GM12864 (cell line): Measurements from ENCODE around the gene PAFAH1B2.
"Not testable (repeated sequence)": the region's sequence is repeated elsewhere in the genome, so short reads cannot be mapped to it uniquely, and the experiment has no call there.

Experiments
- DNase-seq: peaks from one replicate; pipeline ENCODE4 v3.0.0-alpha.2; 2011; ENCODE audit warnings: low read depth
- H3K4me3 ChIP-seq: 2 replicates; pipeline ENCODE4 v1.5.1; 2011; ENCODE audit warnings: mild to moderate bottlenecking, low read depth, low read length, control low read depth
- TF ChIP-seq, protein P1 (sequence below): IDR thresholded peaks from 2 replicates; pipeline ENCODE4 v1.5.1; 2011; ENCODE audit warnings: low read depth, mild to moderate bottlenecking, moderate library complexity, low read length, control low read depth, inconsistent platforms; ENCODE audit errors: missing control alignments

PAFAH1B2 gene

GRCh38 chr11:117181586-117182550, 37.8 kb downstream of the PAFAH1B2 start:
- DNase-seq, result no peak
- no peak overlapping the region for H3K4me3 ChIP-seq
- TF ChIP-seq, protein P1, sequence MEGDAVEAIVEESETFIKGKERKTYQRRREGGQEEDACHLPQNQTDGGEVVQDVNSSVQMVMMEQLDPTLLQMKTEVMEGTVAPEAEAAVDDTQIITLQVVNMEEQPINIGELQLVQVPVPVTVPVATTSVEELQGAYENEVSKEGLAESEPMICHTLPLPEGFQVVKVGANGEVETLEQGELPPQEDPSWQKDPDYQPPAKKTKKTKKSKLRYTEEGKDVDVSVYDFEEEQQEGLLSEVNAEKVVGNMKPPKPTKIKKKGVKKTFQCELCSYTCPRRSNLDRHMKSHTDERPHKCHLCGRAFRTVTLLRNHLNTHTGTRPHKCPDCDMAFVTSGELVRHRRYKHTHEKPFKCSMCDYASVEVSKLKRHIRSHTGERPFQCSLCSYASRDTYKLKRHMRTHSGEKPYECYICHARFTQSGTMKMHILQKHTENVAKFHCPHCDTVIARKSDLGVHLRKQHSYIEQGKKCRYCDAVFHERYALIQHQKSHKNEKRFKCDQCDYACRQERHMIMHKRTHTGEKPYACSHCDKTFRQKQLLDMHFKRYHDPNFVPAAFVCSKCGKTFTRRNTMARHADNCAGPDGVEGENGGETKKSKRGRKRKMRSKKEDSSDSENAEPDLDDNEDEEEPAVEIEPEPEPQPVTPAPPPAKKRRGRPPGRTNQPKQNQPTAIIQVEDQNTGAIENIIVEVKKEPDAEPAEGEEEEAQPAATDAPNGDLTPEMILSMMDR, result no peak

- no peak for DNase-seq
- no peak overlapping the region for H3K4me3 ChIP-seq
Observed at GRCh38 chr11:117182551-117182935, 38.5 kb downstream of the PAFAH1B2 start.

GRCh38 chr11:117183178-117183577, 39.1 kb downstream of the PAFAH1B2 start:
- not testable (repeated sequence) for H3K4me3 ChIP-seq, DNase-seq

More at GRCh38 chr11:117182551-117182935, 38.5 kb downstream of the PAFAH1B2 start:
- TF ChIP-seq, protein P1, result no peak

DNA sequence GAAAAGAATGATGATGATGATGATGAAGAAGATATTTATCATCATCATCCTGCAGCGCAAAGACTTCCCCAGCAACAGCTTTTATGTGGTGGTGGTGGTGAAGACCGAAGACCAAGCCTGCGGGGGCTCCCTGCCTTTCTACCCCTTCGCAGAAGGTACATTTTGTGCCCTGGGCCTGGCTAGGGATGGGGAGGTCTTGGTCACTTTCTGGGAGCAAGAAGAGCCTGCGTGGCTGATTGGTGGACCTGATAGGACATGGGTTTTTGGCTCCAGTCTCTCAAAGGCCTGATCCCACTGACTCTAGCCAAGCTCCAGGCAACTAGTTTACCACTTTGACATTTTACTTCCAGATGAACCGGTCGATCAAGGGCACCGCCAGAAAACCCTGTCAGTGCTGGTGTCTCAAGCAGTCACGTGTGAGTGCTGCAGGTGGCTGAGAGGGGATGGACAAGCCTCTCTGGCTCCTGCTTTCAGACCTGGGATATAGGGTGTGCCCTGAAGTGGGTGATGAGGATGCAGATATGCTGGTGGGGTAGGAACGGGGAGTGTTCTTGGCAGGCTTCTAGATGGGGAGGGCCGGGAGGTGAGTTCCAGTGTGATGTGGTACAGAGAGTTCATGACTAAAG, 39.8 kb downstream of the PAFAH1B2 start:
- TF ChIP-seq, protein P1, result no peak
- no peak for DNase-seq
- H3K4me3 ChIP-seq, result no peak overlapping the region

GRCh38 chr11:117185736-117186430, 41.8 kb downstream of the PAFAH1B2 start:
- TF ChIP-seq, protein P1, result no peak
- peak; percentile 30 for DNase-seq
- no peak overlapping the region for H3K4me3 ChIP-seq

- H3K4me3 ChIP-seq, result no peak overlapping the region
- TF ChIP-seq, protein P1, result no peak
- DNase-seq, result no peak
Observed at GRCh38 chr11:117186431-117186761, 42.3 kb downstream of the PAFAH1B2 start.

DNA sequence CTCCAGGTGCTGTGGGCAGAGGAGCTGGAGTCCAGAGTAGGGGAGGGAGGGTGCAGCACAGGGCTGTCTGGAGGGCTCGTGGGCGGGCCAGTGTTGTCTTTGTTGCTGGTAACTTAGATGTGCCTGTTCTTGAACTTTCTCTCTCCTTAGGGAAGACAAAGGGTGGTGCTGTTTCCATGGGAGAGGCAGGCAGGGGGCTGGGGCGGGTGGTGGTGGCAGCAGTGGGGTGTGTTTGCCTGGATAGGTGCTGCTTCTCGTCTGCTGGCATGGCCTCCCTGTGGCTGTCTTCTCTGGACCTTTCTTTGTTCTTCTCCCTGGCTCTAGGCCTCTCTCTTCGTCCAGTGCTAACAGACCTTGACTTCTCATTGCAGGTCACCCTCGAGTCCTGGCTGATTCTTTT, 42.9 kb downstream of the PAFAH1B2 start:
- TF ChIP-seq, protein P1, result no peak

More for the DNA sequence above, 42.9 kb downstream of the PAFAH1B2 start:
- DNase-seq, result no peak
- H3K4me3 ChIP-seq, result no peak overlapping the region
